AG09309 (cell line): Measurements from ENCODE around the gene IGFN1.
A peak's percentile ranks its signal among the peaks of the same experiment; 100 is the strongest.
"Not testable (repeated sequence)": the region's sequence is repeated elsewhere in the genome, so short reads cannot be mapped to it uniquely, and the experiment has no call there.

Experiments
- DNase-seq: peaks from one replicate; pipeline ENCODE4 v3.0.0-alpha.2; 2010; ENCODE audit warnings: low read depth
- H3K4me3 ChIP-seq: 2 replicates; pipeline ENCODE4 v1.5.1; 2011; ENCODE audit warnings: mild to moderate bottlenecking, low read depth, low read length, moderate library complexity; ENCODE audit not compliant: control insufficient read depth
- TF ChIP-seq, protein P1 (sequence below): IDR thresholded peaks from 2 replicates; pipeline ENCODE4 v1.5.1; 2011; ENCODE audit warnings: mild to moderate bottlenecking, low read depth, low read length, inconsistent platforms; ENCODE audit not compliant: insufficient read depth, control insufficient read depth; ENCODE audit errors: missing control alignments

The IGFN1 gene

DNA sequence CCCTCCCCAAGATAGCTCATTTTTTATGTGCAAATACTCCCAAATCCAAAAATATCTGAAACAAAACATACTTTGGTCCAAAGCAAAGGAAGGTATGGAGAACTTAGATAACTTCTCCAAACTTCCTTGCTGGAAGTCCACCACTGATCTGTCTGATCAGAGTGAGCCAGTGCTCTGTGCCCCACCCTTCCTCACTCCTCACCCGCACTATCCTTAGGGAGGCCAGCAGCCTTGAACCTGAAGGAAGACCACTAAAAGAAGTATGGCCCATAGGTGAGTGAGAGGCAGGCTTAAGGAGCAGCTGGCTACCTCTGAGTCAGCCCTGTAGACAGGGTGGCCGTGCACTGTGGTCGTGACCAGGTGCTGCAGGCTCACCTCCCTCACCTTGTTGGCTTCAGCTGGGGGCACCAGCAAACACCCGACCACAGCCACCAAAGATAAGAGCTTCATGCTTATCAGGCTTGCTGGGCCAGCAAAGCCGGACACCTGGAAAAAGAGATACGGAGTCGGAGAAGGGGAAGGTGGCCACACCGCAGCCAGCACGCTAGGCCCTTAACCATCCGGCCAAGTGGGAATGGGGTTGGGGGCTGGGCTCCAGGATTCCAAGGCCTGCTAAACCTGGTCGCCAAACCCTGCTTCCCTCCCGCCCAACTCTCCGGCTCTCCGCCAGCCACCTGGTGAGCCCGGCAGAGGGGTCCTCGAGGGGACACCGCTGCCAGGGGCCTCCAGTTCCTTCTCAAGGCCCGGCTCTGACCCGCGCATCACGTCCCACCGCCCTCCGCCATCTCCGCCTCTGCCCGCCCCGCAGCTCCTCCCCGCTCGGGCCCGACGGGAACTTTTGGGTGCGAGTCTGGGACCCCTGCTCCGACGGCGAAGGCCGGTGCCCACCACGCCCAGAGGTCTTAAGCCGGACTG is 36.9 kb upstream of the IGFN1 start:
- DNase-seq: no peak
- TF ChIP-seq, protein P1, sequence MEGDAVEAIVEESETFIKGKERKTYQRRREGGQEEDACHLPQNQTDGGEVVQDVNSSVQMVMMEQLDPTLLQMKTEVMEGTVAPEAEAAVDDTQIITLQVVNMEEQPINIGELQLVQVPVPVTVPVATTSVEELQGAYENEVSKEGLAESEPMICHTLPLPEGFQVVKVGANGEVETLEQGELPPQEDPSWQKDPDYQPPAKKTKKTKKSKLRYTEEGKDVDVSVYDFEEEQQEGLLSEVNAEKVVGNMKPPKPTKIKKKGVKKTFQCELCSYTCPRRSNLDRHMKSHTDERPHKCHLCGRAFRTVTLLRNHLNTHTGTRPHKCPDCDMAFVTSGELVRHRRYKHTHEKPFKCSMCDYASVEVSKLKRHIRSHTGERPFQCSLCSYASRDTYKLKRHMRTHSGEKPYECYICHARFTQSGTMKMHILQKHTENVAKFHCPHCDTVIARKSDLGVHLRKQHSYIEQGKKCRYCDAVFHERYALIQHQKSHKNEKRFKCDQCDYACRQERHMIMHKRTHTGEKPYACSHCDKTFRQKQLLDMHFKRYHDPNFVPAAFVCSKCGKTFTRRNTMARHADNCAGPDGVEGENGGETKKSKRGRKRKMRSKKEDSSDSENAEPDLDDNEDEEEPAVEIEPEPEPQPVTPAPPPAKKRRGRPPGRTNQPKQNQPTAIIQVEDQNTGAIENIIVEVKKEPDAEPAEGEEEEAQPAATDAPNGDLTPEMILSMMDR: no peak
- H3K4me3 ChIP-seq: peak overlapping the region; percentile 87

DNA sequence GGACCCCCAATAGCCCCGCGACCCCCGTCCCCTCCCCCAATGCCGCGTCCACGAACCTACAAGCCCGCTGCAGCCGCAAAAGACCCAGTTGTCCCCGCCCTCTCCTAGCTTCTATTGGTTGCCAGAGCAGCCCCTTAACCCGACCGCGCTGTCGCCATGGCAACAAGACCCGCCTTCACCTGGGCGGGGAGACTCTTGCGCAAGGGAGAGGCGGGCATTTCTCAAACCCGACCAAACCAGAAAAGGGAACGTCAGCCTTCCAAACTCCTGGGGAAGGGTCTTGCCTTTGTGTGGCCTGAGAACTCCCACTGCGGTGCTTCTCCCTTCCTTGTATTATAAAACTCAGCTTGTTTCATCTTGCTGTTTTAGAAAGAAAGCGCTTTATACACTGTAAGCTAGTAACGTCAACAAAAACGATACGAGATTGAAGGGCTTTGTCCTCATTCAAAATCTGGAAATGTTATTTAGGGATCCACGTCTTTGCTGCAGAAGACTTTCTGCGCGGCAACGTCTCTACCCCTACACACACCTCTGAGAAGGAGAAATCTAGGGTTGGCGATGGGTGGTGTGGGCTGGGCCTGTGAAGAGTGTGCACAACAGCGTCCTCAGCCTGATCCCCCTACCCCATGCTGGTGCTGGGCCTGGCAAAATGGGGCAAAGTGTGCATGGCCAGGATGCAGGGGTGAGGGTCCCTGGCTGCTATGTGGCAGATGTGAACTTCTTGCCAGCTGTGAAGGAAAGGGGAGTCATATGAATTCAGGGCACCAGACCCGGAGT is 36.0 kb upstream of the IGFN1 start, which contains the start of gene TMEM9:
TSS of gene TMEM9 (minus strand) at position 86 of the 777 bp plus-strand sequence. CDS start 551 bp downstream, outside the sequence.
- TF ChIP-seq, protein P1: no peak
- peak within 1 kb of the TSS; percentile 87 for H3K4me3 ChIP-seq
- DNase-seq: peak; percentile 67

DNA sequence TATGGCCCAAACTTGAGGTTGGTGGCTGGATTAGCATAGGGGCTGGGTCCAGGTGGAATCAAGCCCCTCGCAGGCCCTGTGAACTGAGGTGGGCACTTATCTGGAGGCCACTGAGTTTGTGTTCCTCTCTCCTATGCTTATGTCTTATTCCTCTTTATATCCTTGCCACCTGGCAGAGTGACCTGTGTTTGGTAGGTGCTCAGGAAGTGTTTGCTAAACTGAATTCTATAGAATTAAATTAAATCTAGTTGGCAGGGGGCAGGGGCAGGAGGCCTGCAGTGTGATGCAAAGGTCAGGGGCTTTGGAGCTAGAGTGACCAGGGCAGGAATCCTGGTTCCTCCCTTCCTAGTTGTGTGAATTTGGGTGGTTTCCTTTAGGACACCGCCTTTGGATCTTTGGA is 35.3 kb upstream of the IGFN1 start:
- no peak overlapping the region for H3K4me3 ChIP-seq
- no peak for DNase-seq
- TF ChIP-seq, protein P1: no peak

DNA sequence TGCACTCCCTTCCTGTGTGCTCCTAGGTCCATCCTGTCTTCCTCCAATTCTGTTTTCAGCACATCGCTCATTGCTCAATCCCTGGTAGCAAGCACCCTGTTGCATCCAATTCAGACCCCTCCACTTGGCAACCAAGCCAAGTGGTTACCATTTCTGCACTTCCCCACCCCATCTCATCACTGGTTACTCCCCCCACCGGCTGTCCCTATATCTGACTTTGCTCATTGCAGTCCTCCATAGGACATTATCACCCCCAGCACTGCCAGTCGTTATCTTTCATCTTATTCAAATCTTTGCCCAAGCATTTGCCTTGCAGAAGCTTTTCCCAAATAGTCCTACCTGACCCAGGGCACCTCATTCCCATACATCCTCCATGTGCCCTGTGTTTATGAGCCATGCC is 34.3 kb upstream of the IGFN1 start:
- no peak for DNase-seq
- H3K4me3 ChIP-seq: no peak overlapping the region
- TF ChIP-seq, protein P1: no peak

DNA sequence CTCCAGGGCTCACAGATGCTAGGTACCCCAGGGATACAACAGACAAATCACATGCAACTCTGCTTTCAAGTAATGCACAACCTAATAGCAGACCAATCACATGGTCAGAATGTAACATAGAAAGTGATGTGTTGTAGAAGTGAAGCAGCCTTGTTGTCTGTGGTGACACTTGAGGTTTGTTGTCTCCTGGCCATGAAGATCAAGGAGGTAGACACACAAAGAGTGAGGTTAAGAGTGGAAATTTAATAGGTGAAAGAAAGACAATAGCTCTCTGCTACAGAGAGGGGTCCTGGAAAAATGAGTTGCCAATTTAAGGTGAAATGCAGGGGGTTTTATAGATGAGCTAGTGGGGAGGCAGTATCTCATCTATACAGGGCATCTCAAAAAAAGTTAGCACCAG is 33.8 kb upstream of the IGFN1 start:
- no peak for DNase-seq

DNA sequence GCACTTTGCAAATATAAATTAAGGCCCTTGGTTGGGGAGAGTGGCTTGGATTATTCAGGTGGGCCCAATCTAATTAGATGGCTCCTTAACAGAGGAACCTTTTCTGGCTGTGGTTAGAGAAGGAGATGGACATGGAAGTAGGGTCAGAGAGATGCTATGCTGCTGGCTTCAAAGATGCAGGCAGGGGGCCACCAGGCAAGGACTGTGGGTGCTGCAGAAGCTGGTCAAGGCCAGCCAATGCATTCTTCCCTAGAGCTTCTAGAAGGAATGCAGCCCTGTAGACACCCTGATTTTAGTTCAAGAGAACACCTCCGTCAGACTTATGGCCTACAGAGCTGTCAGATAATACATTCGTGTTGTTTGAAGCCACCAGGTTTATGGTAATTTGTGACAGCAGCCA is 32.7 kb upstream of the IGFN1 start:
- TF ChIP-seq, protein P1: no peak
- no peak overlapping the region for H3K4me3 ChIP-seq
- no peak for DNase-seq

More for the DNA sequence above, 33.8 kb upstream of the IGFN1 start:
- H3K4me3 ChIP-seq: no peak overlapping the region
- TF ChIP-seq, protein P1: no peak

DNA sequence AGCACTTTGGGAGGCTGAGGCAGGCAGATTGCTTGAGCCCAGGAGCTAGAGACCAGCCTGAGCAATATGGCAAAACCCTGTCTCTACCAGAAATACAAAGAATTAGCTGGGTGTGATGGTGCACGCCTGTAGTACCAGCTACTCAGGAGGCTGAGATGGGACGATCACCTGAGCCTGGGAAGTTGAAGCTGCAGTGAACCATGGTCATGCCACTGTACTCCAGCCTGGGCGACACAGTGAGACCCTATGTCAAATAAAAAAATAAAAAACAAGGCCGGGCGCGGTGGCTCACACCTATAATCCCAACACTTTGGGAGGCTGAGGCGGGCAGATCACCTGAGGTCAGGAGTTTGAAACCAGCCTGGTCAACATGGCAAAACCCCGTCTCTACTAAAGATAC is 27.6 kb upstream of the IGFN1 start:
- H3K4me3 ChIP-seq, DNase-seq: not testable (repeated sequence)
